HepG2 (cell line): Measurements from ENCODE around the gene SCFD2. TPM values are rescaled to one million over a fixed set of nuclear protein-coding genes. Genes with fewer than 3 reads are reported as not detected.

Experiments used
- ATAC-seq: fragments of 200-7000 bp; cut with Tn5 transposase; 3 replicates; pipeline ENCODE4 v1.9.1; 2020; ENCODE audit warnings: mild to moderate bottlenecking, moderate library complexity
- BruUV-seq: library from RNA; stranded (reverse); fragments of 400-500 nt; replicated peaks from 2 replicates; lab custom pipeline; 2021; lab: Mats Ljungman, UMichigan
- CTCF ChIA-PET: fragments of 300-600 bp; formaldehyde crosslinking; extraction: SDS; loops from one replicate; lab custom pipeline; 2021; ENCODE audit warnings: low total read pairs, inconsistent platforms, low intra/inter-chr PET ratio; lab: Yijun Ruan, JAX
- POLR2A ChIA-PET: fragments of 350-600 bp; sonication (Branson Sonifier 250); formaldehyde crosslinking; loops from one replicate; lab custom pipeline; 2020; ENCODE audit warnings: antibody characterized with exemption, inconsistent platforms; lab: Yijun Ruan, JAX
- DNase-seq: peaks from one replicate; pipeline ENCODE4 v3.0.0-alpha.2; 2015; ENCODE audit warnings: low spot score
- FAIRE-seq: peaks from 3 replicates; lab custom pipeline; 2011; peaks lifted over from hg19 to GRCh38; lab: Jason Lieb, UNC
- H2AFZ ChIP-seq: one replicate; pipeline ENCODE4 v1.6.1; 2011; ENCODE audit warnings: low read length, inconsistent platforms
- H3K27ac ChIP-seq: fragments of 300-600 bp; 3 replicates; pipeline ENCODE4 v1.8.0; 2011; ENCODE audit warnings: mixed run types, mild to moderate bottlenecking, mixed read lengths, low read length, inconsistent platforms; ENCODE audit not compliant: insufficient read depth; ENCODE audit errors: extremely low read length
- H3K27me3 ChIP-seq, 2 experiments: fragments of 200-600 bp in 1 of 2; 2 replicates in 1 of 2; 3 replicates in 1 of 2; pipeline versions ENCODE4 v1.6.0 to v1.8.0; 2011; ENCODE audit warnings: low read length in 2 of 2, mild to moderate bottlenecking in 2 of 2, moderate library complexity in 2 of 2, inconsistent platforms in 1 of 2; ENCODE audit not compliant: insufficient read depth in 2 of 2, control insufficient read depth in 1 of 2
- H3K36me3 ChIP-seq, 2 experiments: fragments of 200-600 bp in 1 of 2; replicated peaks in 1 of 2; 2 replicates in 1 of 2; 3 replicates in 1 of 2; pipeline versions ENCODE4 v1.5.1 to v1.8.0; 2011; ENCODE audit warnings: low read length in 2 of 2, inconsistent platforms in 1 of 2; ENCODE audit not compliant: insufficient read depth in 2 of 2, control insufficient read depth in 1 of 2
- H3K4me1 ChIP-seq: 2 replicates; pipeline ENCODE4 v1.5.1; 2012; ENCODE audit warnings: low read length, inconsistent platforms; ENCODE audit not compliant: insufficient read depth
- H3K4me2 ChIP-seq: 2 replicates; pipeline ENCODE4 v1.6.0; 2011; ENCODE audit warnings: low read depth, low read length, inconsistent platforms
- H3K4me3 ChIP-seq, 3 experiments: fragments of 200-600 bp in 1 of 3; sonication (generic), shearing (Covaris generic) in 1 of 3; replicated peaks in 1 of 3; 2 replicates each; pipeline ENCODE4 v1.5.1; 2011 to 2016; ENCODE audit warnings: low read length in 3 of 3, inconsistent platforms in 2 of 3, low read depth in 2 of 3, mild to moderate bottlenecking in 2 of 3, control low read depth in 1 of 3, mixed read lengths in 1 of 3; ENCODE audit not compliant: insufficient read depth in 1 of 3
- H3K79me2 ChIP-seq: one replicate; pipeline ENCODE4 v1.6.1; 2011; ENCODE audit warnings: low read length, inconsistent platforms; ENCODE audit not compliant: insufficient read depth
- H3K9ac ChIP-seq: 2 replicates; pipeline ENCODE4 v1.6.0; 2011; ENCODE audit warnings: mild to moderate bottlenecking, low read depth, low read length, inconsistent platforms; ENCODE audit not compliant: insufficient read depth
- H3K9me3 ChIP-seq: 2 replicates; pipeline ENCODE4 v1.5.1; 2012; ENCODE audit warnings: mild to moderate bottlenecking, low read length
- H4K20me1 ChIP-seq: 2 replicates; pipeline ENCODE4 v1.6.0; 2011; ENCODE audit warnings: inconsistent platforms, mild to moderate bottlenecking, low read length, moderate library complexity; ENCODE audit not compliant: insufficient read depth
- NR1H2 ChIP-seq: sonication (generic); formaldehyde crosslinking; IDR thresholded peaks from 2 replicates; pipeline ENCODE4 v1.8.1; 2022; ENCODE audit warnings: low read depth, missing genetic modification reagents, borderline replicate concordance
- POGZ ChIP-seq: sonication (generic); formaldehyde crosslinking; IDR thresholded peaks from 2 replicates; pipeline ENCODE4 v1.4.0; 2020; ENCODE audit warnings: mild to moderate bottlenecking, missing genetic modification reagents
- ZNF629 ChIP-seq: sonication (generic); formaldehyde crosslinking; conservative IDR thresholded peaks from 2 replicates; pipeline ENCODE4 v1.5.0; 2020; ENCODE audit warnings: missing genetic modification reagents
- WGBS: methylation state at CpG from one replicate; pipeline ENCODE4 v1.1.6; 2017; ENCODE audit warnings: low lambda C conversion rate; 5-methylcytosine and 5-hydroxymethylcytosine counted together
- in situ Hi-C: cut with HindIII; loops from 2 replicates; pipeline ENCODE4 v1.10.0; 2017; ENCODE audit warnings: low pct_unique_long_range_greater_than_20kb; ENCODE audit not compliant: extremely low pct_ligation_motif_present
- intact Hi-C: fragments of 100-400 bp; cut with micrococcal nuclease; formaldehyde crosslinking; loops from one replicate; pipeline ENCODE4 v1.10.0; 2022; ENCODE audit not compliant: unreplicated experiment
- polyA plus RNA-seq, 8 experiments: library from polyadenylated mRNA; depleted of rRNA in 3 of 8; stranded (reverse) in 7 of 8; unstranded in 1 of 8; fragments of >200 nt; fragmentation: Illumina TruSeq in 4 of 8; extraction: Trizol in 4 of 8; gene quantifications; 2 replicates each; pipeline versions ENCODE4 v1.2.1 to v1.2.3, GENCODE V29; 2011 to 2016; ENCODE audit warnings: low read depth in 4 of 8, missing spikeins in 1 of 8, mixed read lengths in 1 of 8; ENCODE audit not compliant: insufficient read depth in 1 of 8
- total RNA-seq, 5 experiments: library from RNA; depleted of rRNA; stranded (reverse); fragments of >200 nt; fragmentation: Illumina TruSeq; extraction: Trizol; gene quantifications; 2 replicates each; pipeline ENCODE4 v1.2.3, GENCODE V29; 2016; ENCODE audit warnings: low read depth in 1 of 5
- TF ChIP-seq, protein P1 (sequence below): sonication (generic); formaldehyde crosslinking; IDR thresholded peaks from 2 replicates; pipeline ENCODE4 v1.4.0; 2020; ENCODE audit warnings: missing genetic modification reagents, mild to moderate bottlenecking, borderline replicate concordance
- TF ChIP-seq, protein P2 (sequence below): sonication (generic); formaldehyde crosslinking; IDR thresholded peaks from 2 replicates; pipeline ENCODE4 v1.5.0; 2020; ENCODE audit warnings: mild to moderate bottlenecking, missing genetic modification reagents, borderline replicate concordance

Gene SCFD2
- total and polyA plus RNA-seq, 2 of the 13 experiments (the other 11 are each of a cell fraction or from before 2014, with no cell fraction given), result 4.6 to 15.6 TPM

- TF ChIP-seq, protein P1, sequence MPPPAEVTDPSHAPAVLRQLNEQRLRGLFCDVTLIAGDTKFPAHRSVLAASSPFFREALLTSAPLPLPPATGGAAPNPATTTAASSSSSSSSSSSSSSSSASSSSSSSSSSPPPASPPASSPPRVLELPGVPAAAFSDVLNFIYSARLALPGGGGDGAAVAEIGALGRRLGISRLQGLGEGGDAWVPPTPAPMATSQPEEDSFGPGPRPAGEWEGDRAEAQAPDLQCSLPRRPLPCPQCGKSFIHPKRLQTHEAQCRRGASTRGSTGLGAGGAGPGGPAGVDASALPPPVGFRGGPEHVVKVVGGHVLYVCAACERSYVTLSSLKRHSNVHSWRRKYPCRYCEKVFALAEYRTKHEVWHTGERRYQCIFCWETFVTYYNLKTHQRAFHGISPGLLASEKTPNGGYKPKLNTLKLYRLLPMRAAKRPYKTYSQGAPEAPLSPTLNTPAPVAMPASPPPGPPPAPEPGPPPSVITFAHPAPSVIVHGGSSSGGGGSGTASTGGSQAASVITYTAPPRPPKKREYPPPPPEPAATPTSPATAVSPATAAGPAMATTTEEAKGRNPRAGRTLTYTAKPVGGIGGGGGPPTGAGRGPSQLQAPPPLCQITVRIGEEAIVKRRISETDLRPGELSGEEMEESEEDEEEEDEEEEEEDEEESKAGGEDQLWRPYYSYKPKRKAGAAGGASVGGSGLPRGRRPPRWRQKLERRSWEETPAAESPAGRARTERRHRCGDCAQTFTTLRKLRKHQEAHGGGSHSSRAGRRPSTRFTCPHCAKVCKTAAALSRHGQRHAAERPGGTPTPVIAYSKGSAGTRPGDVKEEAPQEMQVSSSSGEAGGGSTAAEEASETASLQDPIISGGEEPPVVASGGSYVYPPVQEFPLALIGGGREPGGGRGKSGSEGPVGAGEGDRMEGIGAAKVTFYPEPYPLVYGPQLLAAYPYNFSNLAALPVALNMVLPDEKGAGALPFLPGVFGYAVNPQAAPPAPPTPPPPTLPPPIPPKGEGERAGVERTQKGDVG (CRISPR knock-in tag), result no peak
- TF ChIP-seq POGZ (no peak), NR1H2 (CRISPR knock-in tag) (no peak)
Observed at GRCh38 chr4:53309321-53310040, 56.4 kb downstream of the SCFD2 start (continued).

GRCh38 chr4:53307819-53308780 is 57.8 kb downstream of the SCFD2 start:
- intact Hi-C loops, result no loop called here
- DNase-seq (no peak), FAIRE-seq (no peak), ATAC-seq (no peak)
- no peak overlapping the region for H3K9ac ChIP-seq
- H3K27me3 ChIP-seq, result no peaks in the 10 kb centered on the region
- H3K79me2 ChIP-seq, result no peaks in the 10 kb centered on the region
- H3K36me3 ChIP-seq, result no peaks in the 10 kb centered on the region
- 76% methylated on average over 4 of the region's 4 CpGs for WGBS
- no peak overlapping the region for H3K27ac ChIP-seq
- no peak overlapping the region for H3K4me2 ChIP-seq
- no TSS peak for BruUV-seq
- in situ Hi-C loops, result loop anchor here (25.0 kb wide), 1 partner anchor 929 kb away; the partner anchor contains the start of gene PDGFRA
- no peak overlapping the region for H3K4me3 ChIP-seq
- ChIA-PET CTCF (no interaction called here), POLR2A (no interaction called here)
- no peak overlapping the region for H2AFZ ChIP-seq
- no peaks in the 10 kb centered on the region for H4K20me1 ChIP-seq
- H3K9me3 ChIP-seq, result no peaks in the 10 kb centered on the region
- no peaks in the 10 kb centered on the region for H3K4me1 ChIP-seq
- TF ChIP-seq ZNF629 (CRISPR knock-in tag), result peak; percentile 54; the same call in 1 of the 2 replicates
- TF ChIP-seq, protein P2, sequence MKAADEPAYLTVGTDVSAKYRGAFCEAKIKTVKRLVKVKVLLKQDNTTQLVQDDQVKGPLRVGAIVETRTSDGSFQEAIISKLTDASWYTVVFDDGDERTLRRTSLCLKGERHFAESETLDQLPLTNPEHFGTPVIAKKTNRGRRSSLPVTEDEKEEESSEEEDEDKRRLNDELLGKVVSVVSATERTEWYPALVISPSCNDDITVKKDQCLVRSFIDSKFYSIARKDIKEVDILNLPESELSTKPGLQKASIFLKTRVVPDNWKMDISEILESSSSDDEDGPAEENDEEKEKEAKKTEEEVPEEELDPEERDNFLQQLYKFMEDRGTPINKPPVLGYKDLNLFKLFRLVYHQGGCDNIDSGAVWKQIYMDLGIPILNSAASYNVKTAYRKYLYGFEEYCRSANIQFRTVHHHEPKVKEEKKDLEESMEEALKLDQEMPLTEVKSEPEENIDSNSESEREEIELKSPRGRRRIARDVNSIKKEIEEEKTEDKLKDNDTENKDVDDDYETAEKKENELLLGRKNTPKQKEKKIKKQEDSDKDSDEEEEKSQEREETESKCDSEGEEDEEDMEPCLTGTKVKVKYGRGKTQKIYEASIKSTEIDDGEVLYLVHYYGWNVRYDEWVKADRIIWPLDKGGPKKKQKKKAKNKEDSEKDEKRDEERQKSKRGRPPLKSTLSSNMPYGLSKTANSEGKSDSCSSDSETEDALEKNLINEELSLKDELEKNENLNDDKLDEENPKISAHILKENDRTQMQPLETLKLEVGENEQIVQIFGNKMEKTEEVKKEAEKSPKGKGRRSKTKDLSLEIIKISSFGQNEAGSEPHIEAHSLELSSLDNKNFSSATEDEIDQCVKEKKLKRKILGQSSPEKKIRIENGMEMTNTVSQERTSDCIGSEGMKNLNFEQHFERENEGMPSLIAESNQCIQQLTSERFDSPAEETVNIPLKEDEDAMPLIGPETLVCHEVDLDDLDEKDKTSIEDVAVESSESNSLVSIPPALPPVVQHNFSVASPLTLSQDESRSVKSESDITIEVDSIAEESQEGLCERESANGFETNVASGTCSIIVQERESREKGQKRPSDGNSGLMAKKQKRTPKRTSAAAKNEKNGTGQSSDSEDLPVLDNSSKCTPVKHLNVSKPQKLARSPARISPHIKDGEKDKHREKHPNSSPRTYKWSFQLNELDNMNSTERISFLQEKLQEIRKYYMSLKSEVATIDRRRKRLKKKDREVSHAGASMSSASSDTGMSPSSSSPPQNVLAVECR (CRISPR knock-in tag), result no peak
